Spleen (tissue), 11 donors: ENCODE results near the gene KCNE4. TPM values are rescaled to one million over a fixed set of nuclear protein-coding genes. Genes with fewer than 3 reads are reported as not detected.

Experiments
- DNase-seq: peaks from one replicate; pipeline ENCODE4 v3.0.0-alpha.2; 2020
- H3K27ac ChIP-seq, 8 donors: fragments of 200-600 bp; sonication (generic) in 7 of 8; 1 replicate in 4 of 8; 2 replicates in 4 of 8; pipeline versions ENCODE4 v1.5.0 to v1.8.0; 2016 to 2021; ENCODE audit warnings: inconsistent platforms in 4 of 8, mild to moderate bottlenecking in 4 of 8, moderate library complexity in 1 of 8
- H3K27me3 ChIP-seq, 7 donors: fragments of 200-600 bp; sonication (generic) in 6 of 7; replicated peaks in 1 of 7; 1 replicate in 4 of 7; 2 replicates in 3 of 7; pipeline versions ENCODE4 v1.5.0 to v1.8.0; 2016 to 2021; ENCODE audit warnings: inconsistent platforms in 3 of 7, mild to moderate bottlenecking in 1 of 7
- H3K36me3 ChIP-seq, 6 donors: fragments of 200-600 bp; sonication (generic) in 5 of 6; 1 replicate in 4 of 6; 2 replicates in 2 of 6; pipeline versions ENCODE4 v1.5.0 to v1.8.0; 2016 to 2021; ENCODE audit warnings: inconsistent platforms in 2 of 6
- H3K4me1 ChIP-seq, 6 donors: fragments of 200-600 bp; sonication (generic) in 5 of 6; 1 replicate in 3 of 6; 2 replicates in 3 of 6; pipeline versions ENCODE4 v1.5.0 to v1.8.0; 2016 to 2021; ENCODE audit warnings: inconsistent platforms in 3 of 6
- H3K4me3 ChIP-seq, 8 donors: fragments of 200-600 bp; sonication (generic) in 7 of 8; 1 replicate in 4 of 8; 2 replicates in 4 of 8; pipeline versions ENCODE4 v1.5.0 to v1.8.0; 2016 to 2021; ENCODE audit warnings: inconsistent platforms in 4 of 8, mild to moderate bottlenecking in 4 of 8, moderate library complexity in 2 of 8
- H3K9me3 ChIP-seq, 8 donors: fragments of 200-600 bp; sonication (generic) in 7 of 8; 1 replicate in 4 of 8; 2 replicates in 4 of 8; pipeline versions ENCODE4 v1.5.0 to v1.8.0; 2016 to 2021; ENCODE audit warnings: inconsistent platforms in 4 of 8
- POLR2A ChIP-seq, 3 donors: fragments of 450-650 bp; IDR thresholded peaks; one replicate each; pipeline ENCODE4 v1.5.1; 2017; ENCODE audit warnings: antibody characterized with exemption in 3 of 3, mild to moderate bottlenecking in 1 of 3
- POLR2AphosphoS5 ChIP-seq, 3 donors: sonication (generic); formaldehyde crosslinking; IDR thresholded peaks; one replicate each; pipeline ENCODE4 v1.5.1; 2017; ENCODE audit warnings: antibody characterized with exemption in 3 of 3
- WGBS, 5 donors: extraction: QIAGEN DNeasy Blood & Tissue Kit in 3 of 5; methylation state at CpG; one replicate each; pipeline versions ENCODE4 v1.1.5 to v1.1.7; 2013 to 2018; 5-methylcytosine and 5-hydroxymethylcytosine counted together
- intact Hi-C: fragments of 100-400 bp; cut with DNase I; formaldehyde crosslinking; loops from one replicate; pipeline ENCODE4 v1.15.0; 2023; ENCODE audit warnings: low total_unique reads
- polyA plus RNA-seq, 3 donors: library from polyadenylated mRNA; stranded (reverse); fragments of 200-250 nt; gene quantifications; one replicate each; pipeline ENCODE4 v1.2.1, GENCODE V29; 2013
- total RNA-seq, 7 donors: library from RNA; depleted of rRNA in 3 of 7; stranded (reverse); fragments of >200 nt in 3 of 7; fragmentation: NEBNext Ultra II Directional in 4 of 7; extraction: Animal tissue kit (Norgen Biotek cat#: 25700) in 4 of 7; gene quantifications; one replicate each; pipeline versions ENCODE4 v1.1.0 to v1.2.1, GENCODE V29; 2016 to 2021
- TF ChIP-seq, protein P1 (sequence below), 11 experiments: fragments of 200-600 bp in 7 of 11; fragments of 450-650 bp in 4 of 11; sonication (generic) in 4 of 11; IDR thresholded peaks in 8 of 11; conservative IDR thresholded peaks in 3 of 11; 1 replicate in 7 of 11; 2 replicates in 4 of 11; pipeline versions ENCODE4 v1.4.0 to v1.8.0; 2016 to 2021; ENCODE audit warnings: antibody characterized with exemption in 11 of 11, inconsistent platforms in 4 of 11, mild to moderate bottlenecking in 1 of 11
- donor health status: healthy with polysubstance abuse.
- donor health status: DM: no; HTN: no; CAD: no; lungs with moderate emphysema.
- donor health status: DM: no; HTN: no; CAD: no.
- donor health status: Bipolar disorder and iron deficiency.
- donor health status: healthy.
- donor health status: DM: no; HTN: no; CAD: no.
- donor health status: DM: yes; HTN: yes; CAD: no.

Gene KCNE4
- total and polyA plus RNA-seq, 10 donors: 1.0 to 25.0 (median 4.3) TPM

GRCh38 chr2:223008162-223008561 lies 43.8 kb upstream of the KCNE4 start:
- no peak overlapping the region for H3K4me3 ChIP-seq
- H3K4me1 ChIP-seq: no peaks in the 10 kb centered on the region
- no peaks in the 10 kb centered on the region for H3K27me3 ChIP-seq
- TF ChIP-seq, protein P1, sequence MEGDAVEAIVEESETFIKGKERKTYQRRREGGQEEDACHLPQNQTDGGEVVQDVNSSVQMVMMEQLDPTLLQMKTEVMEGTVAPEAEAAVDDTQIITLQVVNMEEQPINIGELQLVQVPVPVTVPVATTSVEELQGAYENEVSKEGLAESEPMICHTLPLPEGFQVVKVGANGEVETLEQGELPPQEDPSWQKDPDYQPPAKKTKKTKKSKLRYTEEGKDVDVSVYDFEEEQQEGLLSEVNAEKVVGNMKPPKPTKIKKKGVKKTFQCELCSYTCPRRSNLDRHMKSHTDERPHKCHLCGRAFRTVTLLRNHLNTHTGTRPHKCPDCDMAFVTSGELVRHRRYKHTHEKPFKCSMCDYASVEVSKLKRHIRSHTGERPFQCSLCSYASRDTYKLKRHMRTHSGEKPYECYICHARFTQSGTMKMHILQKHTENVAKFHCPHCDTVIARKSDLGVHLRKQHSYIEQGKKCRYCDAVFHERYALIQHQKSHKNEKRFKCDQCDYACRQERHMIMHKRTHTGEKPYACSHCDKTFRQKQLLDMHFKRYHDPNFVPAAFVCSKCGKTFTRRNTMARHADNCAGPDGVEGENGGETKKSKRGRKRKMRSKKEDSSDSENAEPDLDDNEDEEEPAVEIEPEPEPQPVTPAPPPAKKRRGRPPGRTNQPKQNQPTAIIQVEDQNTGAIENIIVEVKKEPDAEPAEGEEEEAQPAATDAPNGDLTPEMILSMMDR (IDR thresholded peaks at IDR 0.05 in 8 of 11, conservative IDR thresholded peaks at IDR 0.05 in 3 of 11): no peak
- TF ChIP-seq POLR2A (IDR thresholded peaks at IDR 0.05): no peak
- TF ChIP-seq POLR2AphosphoS5 (IDR thresholded peaks at IDR 0.05): no peak
- intact Hi-C loops: no loop called here
- WGBS, 5 donors: 49 to 65% (median 58%) methylated on average over 6 of the region's 6 CpGs
- H3K27ac ChIP-seq: no peak overlapping the region
- H3K36me3 ChIP-seq: no peaks in the 10 kb centered on the region
- H3K9me3 ChIP-seq: no peaks in the 10 kb centered on the region
- DNase-seq: no peak

DNA sequence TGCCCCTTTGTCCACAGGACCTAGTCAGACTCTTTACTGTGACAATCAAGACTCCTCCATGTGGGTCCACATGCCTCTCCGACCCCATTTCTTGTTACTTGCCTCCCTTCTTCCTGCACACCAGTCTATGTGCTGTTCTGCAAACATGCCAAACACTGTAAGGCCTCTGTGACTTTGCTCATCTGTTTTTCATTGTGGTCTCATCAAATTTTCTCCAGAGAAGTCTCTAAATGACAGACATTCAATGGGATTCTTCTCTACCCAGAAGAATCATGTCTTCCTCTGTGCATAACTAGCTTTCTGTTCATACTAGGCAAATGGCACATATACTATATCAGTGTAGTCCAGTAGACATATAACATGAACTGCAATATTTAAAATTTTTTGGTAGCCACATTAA lies 43.0 kb upstream of the KCNE4 start:
- intact Hi-C loops: no loop called here
- Histone ChIP-seq H3K27me3 (no peaks in the 10 kb centered on the region), H3K9me3 (no peaks in the 10 kb centered on the region), H3K4me3 (no peak overlapping the region), H3K4me1 (no peaks in the 10 kb centered on the region), H3K27ac (no peak overlapping the region), H3K36me3 (no peaks in the 10 kb centered on the region)
- 68 to 89% (median 83%) methylated on average over 1 of the region's 1 CpG for WGBS, 5 donors
- TF ChIP-seq POLR2AphosphoS5 (IDR thresholded peaks at IDR 0.05): no peak
- no peak for TF ChIP-seq POLR2A (IDR thresholded peaks at IDR 0.05)
- TF ChIP-seq, protein P1 (IDR thresholded peaks at IDR 0.05 in 8 of 11, conservative IDR thresholded peaks at IDR 0.05 in 3 of 11): no peak
- no peak for DNase-seq

DNA sequence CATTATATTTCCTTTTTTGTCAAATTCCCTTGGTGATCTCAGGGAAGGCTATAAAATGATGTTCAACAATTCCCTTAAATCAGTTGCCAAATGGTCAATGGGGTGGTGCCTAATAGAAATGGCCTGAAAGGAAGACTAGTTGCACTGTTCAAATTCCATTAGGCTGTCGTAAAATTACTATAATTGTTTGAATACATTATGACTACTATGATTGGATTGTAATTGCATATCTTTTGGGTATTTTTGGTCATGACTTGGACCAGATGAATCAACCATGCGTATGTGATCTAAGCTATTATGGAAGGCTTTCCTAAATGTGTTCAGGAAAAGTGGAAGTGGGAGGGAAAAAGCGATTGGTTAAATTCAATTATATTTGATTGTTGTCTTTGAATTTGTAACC lies 41.3 kb upstream of the KCNE4 start:
- no peak for DNase-seq
- H3K4me1 ChIP-seq: no peaks in the 10 kb centered on the region
- no peaks in the 10 kb centered on the region for H3K9me3 ChIP-seq
- TF ChIP-seq, protein P1 (IDR thresholded peaks at IDR 0.05 in 8 of 11, conservative IDR thresholded peaks at IDR 0.05 in 3 of 11): no peak
- no peak for TF ChIP-seq POLR2AphosphoS5 (IDR thresholded peaks at IDR 0.05)
- TF ChIP-seq POLR2A (IDR thresholded peaks at IDR 0.05): no peak
- WGBS, 5 donors: 88 to 98% (median 94%) methylated on average over 3 of the region's 3 CpGs
- no peak overlapping the region for H3K4me3 ChIP-seq
- H3K36me3 ChIP-seq: no peaks in the 10 kb centered on the region
- no peaks in the 10 kb centered on the region for H3K27me3 ChIP-seq
- intact Hi-C loops: no loop called here
- H3K27ac ChIP-seq: no peak overlapping the region

GRCh38 chr2:223012291-223012690 lies 39.7 kb upstream of the KCNE4 start:
- no peaks in the 10 kb centered on the region for H3K36me3 ChIP-seq
- no peak for DNase-seq
- H3K4me1 ChIP-seq: no peaks in the 10 kb centered on the region
- intact Hi-C loops: no loop called here
- no peak overlapping the region for H3K4me3 ChIP-seq
- no peaks in the 10 kb centered on the region for H3K27me3 ChIP-seq
- H3K27ac ChIP-seq: no peak overlapping the region
- 65 to 76% (median 71%) methylated on average over 6 of the region's 6 CpGs for WGBS, 5 donors
- no peak for TF ChIP-seq POLR2AphosphoS5 (IDR thresholded peaks at IDR 0.05)
- TF ChIP-seq, protein P1 (IDR thresholded peaks at IDR 0.05 in 8 of 11, conservative IDR thresholded peaks at IDR 0.05 in 3 of 11): no peak
- no peak for TF ChIP-seq POLR2A (IDR thresholded peaks at IDR 0.05)
- peaks cover 0 to 4% (median 0%) of the 10 kb centered on the region in 8 donors for H3K9me3 ChIP-seq
